Liver (tissue), 9 donors: ENCODE data around the gene ZNF365. TPM values are rescaled to one million over a fixed set of nuclear protein-coding genes. Genes with fewer than 3 reads are reported as not detected.

Experiments
- DNase-seq: peaks from one replicate; pipeline ENCODE4 v3.0.0-alpha.2; 2017; ENCODE audit warnings: low spot score
- H3K27ac ChIP-seq, 2 donors: one replicate each; pipeline ENCODE4 v1.7.0; 2013; ENCODE audit warnings: inconsistent platforms in 2 of 2, low read length in 2 of 2, control low read depth in 1 of 2, low read depth in 1 of 2, mild to moderate bottlenecking in 1 of 2
- H3K27me3 ChIP-seq, 4 donors: one replicate each; pipeline versions ENCODE4 v1.6.1 to v1.7.0; 2013; ENCODE audit warnings: low read length in 3 of 4, inconsistent platforms in 1 of 4, mild to moderate bottlenecking in 1 of 4, moderate library complexity in 1 of 4; ENCODE audit not compliant: control insufficient read depth in 4 of 4, insufficient read depth in 4 of 4
- H3K36me3 ChIP-seq, 4 donors: one replicate each; pipeline versions ENCODE4 v1.6.1 to v1.7.0; 2013; ENCODE audit warnings: low read length in 3 of 4, mild to moderate bottlenecking in 3 of 4, low read depth in 1 of 4, moderate library complexity in 1 of 4; ENCODE audit not compliant: control insufficient read depth in 4 of 4, insufficient read depth in 3 of 4
- H3K4me1 ChIP-seq, 4 donors: one replicate each; pipeline versions ENCODE4 v1.6.1 to v1.7.0; 2013; ENCODE audit warnings: low read length in 3 of 4, mild to moderate bottlenecking in 3 of 4, moderate library complexity in 1 of 4; ENCODE audit not compliant: control insufficient read depth in 4 of 4, insufficient read depth in 4 of 4
- H3K4me3 ChIP-seq, 3 donors: one replicate each; pipeline versions ENCODE4 v1.6.1 to v1.7.0; 2013; ENCODE audit warnings: low read length in 3 of 3, control low read depth in 1 of 3, low read depth in 1 of 3, mild to moderate bottlenecking in 1 of 3
- H3K9ac ChIP-seq, 2 donors: one replicate each; pipeline ENCODE4 v1.7.0; 2013; ENCODE audit warnings: low read length in 2 of 2, mild to moderate bottlenecking in 2 of 2, moderate library complexity in 2 of 2, control low read depth in 1 of 2, low read depth in 1 of 2
- H3K9me3 ChIP-seq, 4 donors: one replicate each; pipeline versions ENCODE4 v1.6.1 to v1.7.0; 2013; ENCODE audit warnings: low read length in 3 of 4; ENCODE audit not compliant: control insufficient read depth in 4 of 4
- CTCF ChIP-seq: fragments of 150-350 bp; IDR thresholded peaks from 2 replicates; pipeline ENCODE4 v1.5.1; 2017; ENCODE audit warnings: improper control_type of control experiment, low read depth, low read length; ENCODE audit not compliant: missing input control
- FOXA1 ChIP-seq: IDR thresholded peaks from 2 replicates; pipeline ENCODE4 v1.6.1; 2016; ENCODE audit warnings: antibody characterized with exemption
- GABPA ChIP-seq, 2 donors: IDR thresholded peaks in 1 of 2; conservative IDR thresholded peaks in 1 of 2; 2 replicates each; pipeline ENCODE4 v1.6.1; 2016; ENCODE audit warnings: antibody characterized with exemption in 2 of 2, mild to moderate bottlenecking in 1 of 2, moderate library complexity in 1 of 2
- HNF4A ChIP-seq, 2 donors: conservative IDR thresholded peaks; 2 replicates each; pipeline ENCODE4 v1.6.1; 2016; ENCODE audit warnings: antibody characterized with exemption in 2 of 2, mild to moderate bottlenecking in 2 of 2
- HNF4G ChIP-seq: IDR thresholded peaks from 2 replicates; pipeline ENCODE4 v1.6.1; 2016; ENCODE audit warnings: antibody characterized with exemption
- JUND ChIP-seq, 2 donors: IDR thresholded peaks; 2 replicates each; pipeline ENCODE4 v1.6.1; 2016; ENCODE audit warnings: antibody characterized with exemption in 2 of 2
- MAX ChIP-seq: IDR thresholded peaks from 2 replicates; pipeline ENCODE4 v1.6.1; 2016; ENCODE audit warnings: antibody characterized with exemption
- NR2F2 ChIP-seq: IDR thresholded peaks from 2 replicates; pipeline ENCODE4 v1.6.1; 2016; ENCODE audit warnings: antibody characterized with exemption
- RAD21 ChIP-seq, 2 donors: IDR thresholded peaks; 2 replicates each; pipeline ENCODE4 v1.6.1; 2016; ENCODE audit warnings: antibody characterized with exemption in 2 of 2, mild to moderate bottlenecking in 2 of 2
- REST ChIP-seq: IDR thresholded peaks from 2 replicates; pipeline ENCODE4 v1.6.1; 2016; ENCODE audit warnings: antibody characterized with exemption, mild to moderate bottlenecking
- RXRA ChIP-seq, 2 donors: IDR thresholded peaks; 2 replicates each; pipeline ENCODE4 v1.6.1; 2017 to 2018; ENCODE audit warnings: antibody characterized with exemption in 2 of 2, mild to moderate bottlenecking in 1 of 2
- SP1 ChIP-seq: IDR thresholded peaks from 2 replicates; pipeline ENCODE4 v1.6.1; 2018; ENCODE audit warnings: antibody characterized with exemption, mild to moderate bottlenecking
- TAF1 ChIP-seq: conservative IDR thresholded peaks from 2 replicates; pipeline ENCODE4 v1.6.1; 2016; ENCODE audit warnings: antibody characterized with exemption, mild to moderate bottlenecking
- YY1 ChIP-seq: IDR thresholded peaks from 2 replicates; pipeline ENCODE4 v1.6.1; 2016; ENCODE audit warnings: antibody characterized with exemption, mild to moderate bottlenecking
- ZBTB33 ChIP-seq: IDR thresholded peaks from 2 replicates; pipeline ENCODE4 v1.6.1; 2016; ENCODE audit warnings: antibody characterized with exemption
- WGBS: extraction: QIAGEN DNeasy Blood & Tissue Kit; methylation state at CpG from one replicate; pipeline ENCODE4 v1.1.7; 2013; 5-methylcytosine and 5-hydroxymethylcytosine counted together
- polyA plus RNA-seq, 2 donors: library from polyadenylated mRNA; stranded (reverse) in 1 of 2; unstranded in 1 of 2; fragments of 200-250 nt in 1 of 2; fragments of >200 nt in 1 of 2; fragmentation: Nextera tagmentation in 1 of 2; extraction: Ambion mirVana in 1 of 2; gene quantifications; one replicate each; pipeline versions ENCODE4 v1.2.1 to v1.2.3, GENCODE V29; 2013 to 2015
- total RNA-seq, 2 donors: library from RNA; depleted of rRNA; stranded (reverse); fragments of >200 nt; gene quantifications; one replicate each; pipeline ENCODE4 v1.2.3, GENCODE V29; 2014
- donor health status: healthy.
- donor health status: healthy.
- donor health status: healthy.
- donor health status: healthy.
- donor health status: healthy.

Gene ZNF365
- total and polyA plus RNA-seq, 4 donors = under 0.01 TPM; not detected in 3

GRCh38 chr10:62379394-62379793, 5.2 kb downstream of the ZNF365 start (continued):
- no peak for TF ChIP-seq CTCF
- TF ChIP-seq ZBTB33 = no peak

- TF ChIP-seq RXRA (IDR thresholded peaks at IDR 0.05) (no peak), CTCF (no peak), FOXA1 (no peak), REST (no peak), YY1 (no peak), HNF4A (conservative IDR thresholded peaks at IDR 0.05) (no peak), HNF4G (no peak), RAD21 (IDR thresholded peaks at IDR 0.05) (no peak), GABPA (IDR thresholded peaks at IDR 0.05 in 1 of 2, conservative IDR thresholded peaks at IDR 0.05 in 1 of 2) (no peak), MAX (no peak), JUND (IDR thresholded peaks at IDR 0.05) (no peak), NR2F2 (no peak), TAF1 (no peak), SP1 (no peak)
- WGBS = 64% methylated on average over 1 of the region's 1 CpG
These were observed 5.8 kb downstream of the ZNF365 start for GRCh38 chr10:62380016-62380415.

More at GRCh38 chr10:62380016-62380415, 5.8 kb downstream of the ZNF365 start:
- Histone ChIP-seq H3K4me3 (no peak overlapping the region), H3K9me3 (no peaks in the 10 kb centered on the region), H3K9ac (no peak overlapping the region), H3K27me3 (peaks cover 0 to 3% (median 0%) of the 10 kb centered on the region in 4 donors), H3K4me1 (no peaks in the 10 kb centered on the region), H3K36me3 (no peaks in the 10 kb centered on the region), H3K27ac (no peak overlapping the region)
- no peak for DNase-seq
